Mesenchymal stem cell (in vitro differentiated cells and primary cell): ENCODE results near the gene ZBTB5.

Source experiments
- DNase-seq: peaks from one replicate; pipeline ENCODE4 v3.0.0-alpha.2; 2013
- H2AFZ ChIP-seq: one replicate; pipeline ENCODE4 v1.6.1; 2013; ENCODE audit warnings: low read depth, mild to moderate bottlenecking, control low read depth, inconsistent platforms, low read length, moderate library complexity
- H2AK5ac ChIP-seq: 2 replicates; pipeline ENCODE4 v1.6.1; 2013; ENCODE audit warnings: low read length, moderate library complexity, mild to moderate bottlenecking, inconsistent platforms; ENCODE audit not compliant: severe bottlenecking
- H2BK120ac ChIP-seq: one replicate; pipeline ENCODE4 v1.6.1; 2013; ENCODE audit warnings: low read depth, mild to moderate bottlenecking, inconsistent platforms, low read length, moderate library complexity
- H2BK12ac ChIP-seq, 2 experiments: one replicate each; pipeline ENCODE4 v1.6.1; 2013; ENCODE audit warnings: inconsistent platforms in 2 of 2, low read length in 2 of 2, mild to moderate bottlenecking in 2 of 2, moderate library complexity in 2 of 2, control low read depth in 1 of 2
- H2BK15ac ChIP-seq: one replicate; pipeline ENCODE4 v1.6.1; 2013; ENCODE audit warnings: mild to moderate bottlenecking, low read depth, inconsistent platforms; ENCODE audit not compliant: poor library complexity, severe bottlenecking
- H2BK5ac ChIP-seq: 2 replicates; pipeline ENCODE4 v1.6.1; 2013; ENCODE audit warnings: low read depth, mild to moderate bottlenecking, low read length, control low read depth, inconsistent platforms; ENCODE audit not compliant: poor library complexity, severe bottlenecking
- H3K14ac ChIP-seq, 2 experiments: one replicate each; pipeline ENCODE4 v1.6.1; 2013; ENCODE audit warnings: inconsistent platforms in 2 of 2, low read length in 2 of 2, control low read depth in 1 of 2, mild to moderate bottlenecking in 1 of 2, moderate library complexity in 1 of 2
- H3K18ac ChIP-seq, 2 experiments: one replicate each; pipeline ENCODE4 v1.6.1; 2013; ENCODE audit warnings: inconsistent platforms in 2 of 2, low read length in 2 of 2, control low read depth in 1 of 2, low read depth in 1 of 2, mild to moderate bottlenecking in 1 of 2
- H3K23ac ChIP-seq, 2 experiments: one replicate each; pipeline ENCODE4 v1.6.1; 2013; ENCODE audit warnings: inconsistent platforms in 2 of 2, low read length in 2 of 2, mild to moderate bottlenecking in 2 of 2, moderate library complexity in 2 of 2, control low read depth in 1 of 2
- H3K27ac ChIP-seq: 2 replicates; pipeline ENCODE4 v1.5.1; 2013; ENCODE audit warnings: mild to moderate bottlenecking, moderate library complexity, low read length, control low read depth, inconsistent platforms; ENCODE audit not compliant: poor library complexity, severe bottlenecking
- H3K27me3 ChIP-seq, 2 experiments: 2 replicates each; pipeline versions ENCODE4 v1.6.1 to v1.7.0; 2013; ENCODE audit warnings: low read length in 2 of 2, mild to moderate bottlenecking in 2 of 2, moderate library complexity in 2 of 2, control low read depth in 1 of 2, inconsistent platforms in 1 of 2; ENCODE audit not compliant: control insufficient read depth in 1 of 2, insufficient read depth in 1 of 2
- H3K36me3 ChIP-seq, 2 experiments: 2 replicates each; pipeline versions ENCODE4 v1.6.1 to v1.7.0; 2013; ENCODE audit warnings: low read length in 2 of 2, control low read depth in 1 of 2, inconsistent platforms in 1 of 2, low read depth in 1 of 2, mild to moderate bottlenecking in 1 of 2; ENCODE audit not compliant: insufficient read depth in 2 of 2, control insufficient read depth in 1 of 2
- H3K4ac ChIP-seq, 2 experiments: one replicate each; pipeline ENCODE4 v1.6.1; 2013; ENCODE audit warnings: inconsistent platforms in 2 of 2, low read length in 2 of 2, mild to moderate bottlenecking in 2 of 2, moderate library complexity in 2 of 2, control low read depth in 1 of 2, low read depth in 1 of 2
- H3K4me1 ChIP-seq: 2 replicates; pipeline ENCODE4 v1.6.1; 2013; ENCODE audit warnings: low read depth, low read length, control low read depth; ENCODE audit not compliant: control insufficient read depth, insufficient read depth
- H3K4me2 ChIP-seq: 2 replicates; pipeline ENCODE4 v1.6.1; 2013; ENCODE audit warnings: low read length, mild to moderate bottlenecking, inconsistent platforms; ENCODE audit not compliant: poor library complexity, severe bottlenecking
- H3K4me3 ChIP-seq, 2 experiments: 2 replicates each; pipeline versions ENCODE4 v1.5.1 to v1.7.0; 2013; ENCODE audit warnings: low read length in 2 of 2, mild to moderate bottlenecking in 2 of 2, control low read depth in 1 of 2, low read depth in 1 of 2; ENCODE audit not compliant: insufficient read depth in 1 of 2
- H3K79me1 ChIP-seq: replicated peaks from 2 replicates; pipeline ENCODE4 v1.6.1; 2013; ENCODE audit warnings: mild to moderate bottlenecking, control low read depth, low read length, inconsistent platforms; ENCODE audit not compliant: poor library complexity, severe bottlenecking
- H3K9ac ChIP-seq: 2 replicates; pipeline ENCODE4 v1.7.0; 2013; ENCODE audit warnings: mild to moderate bottlenecking, low read length, moderate library complexity
- H3K9me3 ChIP-seq: 2 replicates; pipeline ENCODE4 v1.7.0; 2013; ENCODE audit warnings: mild to moderate bottlenecking, low read length; ENCODE audit not compliant: control insufficient read depth
- H4K8ac ChIP-seq: one replicate; pipeline ENCODE4 v1.6.1; 2013; ENCODE audit warnings: inconsistent platforms, mild to moderate bottlenecking, low read length, moderate library complexity
- H4K91ac ChIP-seq: one replicate; pipeline ENCODE4 v1.6.1; 2013; ENCODE audit warnings: mild to moderate bottlenecking, low read length, inconsistent platforms
- WGBS: methylation state at CpG from one replicate; pipeline ENCODE4 v1.1.7; 2013; ENCODE audit warnings: mixed read lengths; 5-methylcytosine and 5-hydroxymethylcytosine counted together

Gene ZBTB5

GRCh38 chr9:37433867-37434371 is 31.3 kb downstream of the ZBTB5 start:
- H2AFZ ChIP-seq = no peak overlapping the region
- no peak overlapping the region for H3K4me2 ChIP-seq
- H2AK5ac ChIP-seq = no peak overlapping the region
- H3K79me1 ChIP-seq = peaks cover 61% of the 10 kb centered on the region
- H3K27ac ChIP-seq = no peak overlapping the region
- H3K4me1 ChIP-seq = peaks cover 12% of the 10 kb centered on the region
- H3K4ac ChIP-seq = no peak overlapping the region
- no peaks in the 10 kb centered on the region for H3K27me3 ChIP-seq
- 73% methylated on average over 7 of the region's 7 CpGs for WGBS
- no peak overlapping the region for H3K23ac ChIP-seq
- H3K36me3 ChIP-seq = peaks cover 79 to 92% of the 10 kb centered on the region in 2 experiments
- H2BK120ac ChIP-seq = no peak overlapping the region
- H2BK12ac ChIP-seq = no peak overlapping the region
- H3K14ac ChIP-seq = no peak overlapping the region
- no peak overlapping the region for H4K8ac ChIP-seq
- H4K91ac ChIP-seq = no peak overlapping the region
- no peak for DNase-seq
- H3K18ac ChIP-seq = no peak overlapping the region
- no peak overlapping the region for H2BK15ac ChIP-seq
- no peak overlapping the region for H3K4me3 ChIP-seq
- H3K9me3 ChIP-seq = no peaks in the 10 kb centered on the region
- no peak overlapping the region for H2BK5ac ChIP-seq
- H3K9ac ChIP-seq = no peak overlapping the region

- no peak overlapping the region for H2AFZ ChIP-seq
- H2BK12ac ChIP-seq = no peak overlapping the region
- H3K4me3 ChIP-seq = no peak overlapping the region
- peaks cover 68% of the 10 kb centered on the region for H3K79me1 ChIP-seq
- H3K27me3 ChIP-seq = no peaks in the 10 kb centered on the region
- H4K8ac ChIP-seq = no peak overlapping the region
- WGBS = 97% methylated on average over 6 of the region's 6 CpGs
- DNase-seq = no peak
- peaks cover 12% of the 10 kb centered on the region for H3K4me1 ChIP-seq
- H3K4ac ChIP-seq = no peak overlapping the region
- H3K18ac ChIP-seq = no peak overlapping the region
- H4K91ac ChIP-seq = no peak overlapping the region
- peaks cover 86 to 92% of the 10 kb centered on the region in 2 experiments for H3K36me3 ChIP-seq
- no peak overlapping the region for H3K9ac ChIP-seq
- H3K4me2 ChIP-seq = no peak overlapping the region
- no peak overlapping the region for H3K27ac ChIP-seq
- H2AK5ac ChIP-seq = no peak overlapping the region
- no peak overlapping the region for H2BK120ac ChIP-seq
- no peak overlapping the region for H2BK15ac ChIP-seq
- no peak overlapping the region for H2BK5ac ChIP-seq
- no peaks in the 10 kb centered on the region for H3K9me3 ChIP-seq
- no peak overlapping the region for H3K23ac ChIP-seq
- H3K14ac ChIP-seq = no peak overlapping the region
Measured at GRCh38 chr9:37432020-37432419, 33.2 kb downstream of the ZBTB5 start.

GRCh38 chr9:37430841-37431597 is 34.2 kb downstream of the ZBTB5 start:
- Histone ChIP-seq H4K8ac (no peak overlapping the region), H3K14ac (no peak overlapping the region), H2AK5ac (no peak overlapping the region), H3K4ac (peak overlapping the region in 1 of 2 experiments; percentile 38), H3K36me3 (peaks cover 83 to 90% of the 10 kb centered on the region in 2 experiments), H3K4me3 (no peak overlapping the region), H3K4me2 (no peak overlapping the region), H3K79me1 (peaks cover 68% of the 10 kb centered on the region), H3K27me3 (no peaks in the 10 kb centered on the region), H4K91ac (no peak overlapping the region), H2BK15ac (no peak overlapping the region), H2BK120ac (no peak overlapping the region), H2BK5ac (no peak overlapping the region), H3K18ac (no peak overlapping the region), H2AFZ (no peak overlapping the region), H3K4me1 (peaks cover 12% of the 10 kb centered on the region), H3K9me3 (no peaks in the 10 kb centered on the region), H3K9ac (no peak overlapping the region), H2BK12ac (peak overlapping the region in 1 of 2 experiments; percentile 17), H3K27ac (no peak overlapping the region), H3K23ac (no peak overlapping the region)
- DNase-seq = no peak
- WGBS = 87% methylated on average over 13 of the region's 14 CpGs

DNA sequence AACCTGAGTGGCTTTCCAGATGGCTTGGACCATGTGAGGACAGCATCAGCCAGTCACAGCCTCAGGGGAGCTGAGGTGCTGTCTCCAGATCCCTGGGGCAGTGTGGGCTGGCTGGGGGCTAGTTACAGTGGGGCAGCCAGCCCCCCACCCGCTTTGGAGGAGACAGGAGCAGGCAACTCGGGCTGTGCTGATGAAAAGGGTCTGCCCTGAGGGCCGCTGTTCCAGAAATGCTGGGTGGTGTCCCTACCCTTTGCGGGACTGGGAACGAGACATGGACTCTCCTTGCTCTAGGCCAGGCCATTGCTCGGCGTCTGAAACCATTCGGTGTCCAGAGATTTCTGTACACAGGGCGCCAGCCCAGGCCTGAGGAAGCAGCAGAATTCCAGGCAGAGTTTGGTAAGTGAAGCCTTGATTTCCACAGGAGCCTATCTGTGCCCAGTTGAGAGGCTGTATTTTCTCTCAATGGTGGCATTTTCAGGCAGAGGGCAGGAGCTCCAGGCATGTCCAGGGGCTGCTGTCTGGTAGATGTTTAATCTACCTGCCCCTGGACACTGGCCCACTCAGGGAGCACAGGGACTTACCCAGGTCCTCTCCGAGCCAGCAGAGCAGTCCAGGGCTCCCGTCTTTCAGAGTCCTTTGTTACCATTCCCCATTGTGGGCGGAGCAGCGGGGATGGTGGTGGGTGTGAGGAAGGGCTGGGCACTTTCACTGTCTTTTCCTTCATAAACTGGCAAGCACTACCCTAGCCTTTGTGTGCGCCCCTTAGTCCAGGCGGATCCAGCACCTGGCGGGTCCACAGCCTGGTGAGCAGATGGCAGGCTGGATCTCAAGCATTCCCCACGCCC is 35.6 kb downstream of the ZBTB5 start:
- H3K4me3 ChIP-seq = no peak overlapping the region

More for the DNA sequence above, 35.6 kb downstream of the ZBTB5 start:
- H3K9me3 ChIP-seq = no peaks in the 10 kb centered on the region
- no peak overlapping the region for H3K18ac ChIP-seq
- H3K9ac ChIP-seq = no peak overlapping the region
- no peak overlapping the region for H2BK120ac ChIP-seq
- H2AFZ ChIP-seq = no peak overlapping the region
- peaks cover 19% of the 10 kb centered on the region for H3K4me1 ChIP-seq
- DNase-seq = no peak
- H3K27me3 ChIP-seq = no peaks in the 10 kb centered on the region
- H3K79me1 ChIP-seq = peaks cover 68% of the 10 kb centered on the region
- H3K4ac ChIP-seq = no peak overlapping the region
- peaks cover 82 to 83% of the 10 kb centered on the region in 2 experiments for H3K36me3 ChIP-seq
- no peak overlapping the region for H3K27ac ChIP-seq
- H2BK12ac ChIP-seq = no peak overlapping the region
- WGBS = 94% methylated on average over 17 of the region's 17 CpGs
- H4K8ac ChIP-seq = no peak overlapping the region
- H2BK15ac ChIP-seq = no peak overlapping the region
- no peak overlapping the region for H3K14ac ChIP-seq
- H4K91ac ChIP-seq = no peak overlapping the region
- H2AK5ac ChIP-seq = no peak overlapping the region
- H3K4me2 ChIP-seq = no peak overlapping the region
- no peak overlapping the region for H2BK5ac ChIP-seq
- H3K23ac ChIP-seq = no peak overlapping the region
